GM23248 (cell line): ENCODE data around the gene CBFA2T2. TPM values are rescaled to one million over a fixed set of nuclear protein-coding genes. Genes with fewer than 3 reads are reported as not detected.
"Not testable (repeated sequence)": the region's sequence is repeated elsewhere in the genome, so short reads cannot be mapped to it uniquely, and the experiment has no call there.

Source experiments
- DNase-seq: peaks from one replicate; pipeline ENCODE4 v3.0.0-alpha.2; 2015
- H2AFZ ChIP-seq: fragments of 200-600 bp; sonication (generic); 2 replicates; pipeline ENCODE4 v1.6.1; 2016; ENCODE audit warnings: antibody characterized with exemption
- H3F3A ChIP-seq: fragments of 200-600 bp; sonication (generic); 2 replicates; pipeline ENCODE4 v1.6.1; 2016; ENCODE audit warnings: mild to moderate bottlenecking, antibody characterized with exemption, mixed run types; ENCODE audit not compliant: insufficient read depth
- H3K27ac ChIP-seq: fragments of 200-600 bp; sonication (generic); 2 replicates; pipeline ENCODE4 v1.5.1; 2016; ENCODE audit warnings: mild to moderate bottlenecking
- H3K27me3 ChIP-seq: fragments of 200-600 bp; sonication (generic); replicated peaks from 2 replicates; pipeline ENCODE4 v1.6.1; 2016; ENCODE audit warnings: mild to moderate bottlenecking; ENCODE audit not compliant: insufficient read depth
- H3K36me3 ChIP-seq: fragments of 200-600 bp; sonication (generic); 2 replicates; pipeline ENCODE4 v1.6.1; 2016; ENCODE audit warnings: low read depth, mild to moderate bottlenecking
- H3K4me1 ChIP-seq: fragments of 200-600 bp; sonication (generic); 2 replicates; pipeline ENCODE4 v1.6.1; 2016; ENCODE audit warnings: mild to moderate bottlenecking; ENCODE audit not compliant: insufficient read depth
- H3K4me2 ChIP-seq: fragments of 200-600 bp; sonication (generic); one replicate; pipeline ENCODE4 v1.6.1; 2016; ENCODE audit warnings: mild to moderate bottlenecking; ENCODE audit not compliant: unreplicated experiment
- H3K4me3 ChIP-seq: fragments of 200-600 bp; sonication (generic); 2 replicates; pipeline ENCODE4 v1.5.1; 2016; ENCODE audit warnings: mild to moderate bottlenecking
- H3K79me2 ChIP-seq: fragments of 200-600 bp; sonication (generic); 2 replicates; pipeline ENCODE4 v1.6.1; 2016; ENCODE audit warnings: mild to moderate bottlenecking; ENCODE audit not compliant: insufficient read depth
- H3K9ac ChIP-seq: fragments of 200-600 bp; sonication (generic); 2 replicates; pipeline ENCODE4 v1.6.1; 2016; ENCODE audit warnings: mild to moderate bottlenecking
- H3K9me2 ChIP-seq: fragments of 200-600 bp; sonication (generic); 2 replicates; pipeline ENCODE4 v1.6.1; 2016; ENCODE audit warnings: mixed run types, mild to moderate bottlenecking, moderate library complexity; ENCODE audit not compliant: insufficient read depth
- H3K9me3 ChIP-seq: fragments of 200-600 bp; sonication (generic); one replicate; pipeline ENCODE4 v1.6.1; 2017; ENCODE audit warnings: low read depth
- H4K20me1 ChIP-seq: fragments of 200-600 bp; sonication (generic); 2 replicates; pipeline ENCODE4 v1.6.0; 2016; ENCODE audit not compliant: insufficient read depth
- EZH2 ChIP-seq: fragments of 200-600 bp; sonication (generic); IDR thresholded peaks from 2 replicates; pipeline ENCODE4 v1.6.1; 2018; ENCODE audit warnings: antibody characterized with exemption, mild to moderate bottlenecking; ENCODE audit not compliant: insufficient read depth, poor library complexity, severe bottlenecking
- EZH2phosphoT487 ChIP-seq: fragments of 200-600 bp; sonication (generic); IDR thresholded peaks from 2 replicates; pipeline ENCODE4 v1.6.1; 2018; ENCODE audit warnings: antibody characterized with exemption, moderate library complexity, mild to moderate bottlenecking, low read depth; ENCODE audit not compliant: insufficient read depth
- WGBS, 2 experiments: methylation state at CpG; one replicate each; pipeline ENCODE4 v1.1.6; 2015 to 2017; ENCODE audit warnings: low lambda C conversion rate in 2 of 2, low coverage in 1 of 2; ENCODE audit errors: missing lambda C conversion rate in 2 of 2; 5-methylcytosine and 5-hydroxymethylcytosine counted together
- in situ Hi-C: fragments of 300-500 bp; cut with MboI; formaldehyde crosslinking; loops from 2 replicates; pipeline ENCODE4 v1.15.0; 2020
- polyA plus RNA-seq: library from polyadenylated mRNA; unstranded; fragments of >200 nt; fragmentation: Nextera tagmentation; extraction: Ambion mirVana; gene quantifications from 2 replicates; pipeline ENCODE4 v1.2.1, GENCODE V29; 2016
- total RNA-seq: library from RNA; depleted of rRNA; stranded (reverse); fragments of >200 nt; shearing (Covaris generic); gene quantifications from 2 replicates; pipeline ENCODE4 v1.2.3, GENCODE V29; 2014

The CBFA2T2 gene
- total and polyA plus RNA-seq, 2 experiments from 2014 or later = 5.3 to 8.7 TPM

GRCh38 chr20:33644313-33645071 lies 154.6 kb downstream of the CBFA2T2 start:
- DNase-seq = no peak
- Histone ChIP-seq H3K4me1 (peaks cover 18% of the 10 kb centered on the region), H3K27ac (no peak overlapping the region), H2AFZ (no peak overlapping the region), H3K9me2 (no peaks in the 10 kb centered on the region), H3F3A (peaks cover 15% of the 10 kb centered on the region; the same call in 1 of the 2 replicates), H3K4me2 (no peak overlapping the region), H3K9ac (no peak overlapping the region), H4K20me1 (no peaks in the 10 kb centered on the region), H3K79me2 (no peaks in the 10 kb centered on the region), H3K9me3 (no peaks in the 10 kb centered on the region), H3K27me3 (no peaks in the 10 kb centered on the region), H3K4me3 (no peak overlapping the region), H3K36me3 (peaks cover 17% of the 10 kb centered on the region; the same call in 1 of the 2 replicates)
- in situ Hi-C loops = loop anchor here (10.0 kb wide), 1 partner anchor 60 kb away; no protein-coding TSS in a partner anchor
- 92 to 95% methylated on average over 25 to 27 of the region's 28 CpGs for WGBS, 2 experiments
- TF ChIP-seq EZH2 (no peak), EZH2phosphoT487 (no peak)

DNA sequence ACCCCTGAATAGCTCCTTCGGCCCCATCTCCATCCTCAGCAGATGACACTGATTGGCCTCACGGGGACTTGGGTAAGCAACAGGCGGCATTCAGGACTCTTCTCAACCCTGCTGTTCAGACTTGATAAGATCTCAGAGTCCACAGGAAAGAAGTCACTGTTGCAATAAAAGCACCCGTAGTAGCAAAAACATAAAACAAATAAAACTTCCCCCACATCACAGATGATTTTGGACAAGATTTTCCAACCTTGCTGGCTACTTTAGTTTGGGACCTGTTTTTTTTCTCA lies 155.1 kb downstream of the CBFA2T2 start:
- H3K9me3 ChIP-seq = no peaks in the 10 kb centered on the region
- peaks cover 15% of the 10 kb centered on the region; the same call in 1 of the 2 replicates for H3K36me3 ChIP-seq
- H3K4me2 ChIP-seq = no peak overlapping the region
- H3K79me2 ChIP-seq = no peaks in the 10 kb centered on the region
- no peak for DNase-seq
- H3F3A ChIP-seq = peaks cover 15% of the 10 kb centered on the region; the same call in 1 of the 2 replicates
- H3K4me3 ChIP-seq = no peak overlapping the region
- 75 to 76% methylated on average over 4 of the region's 4 CpGs for WGBS, 2 experiments
- H3K9me2 ChIP-seq = no peaks in the 10 kb centered on the region
- H4K20me1 ChIP-seq = no peaks in the 10 kb centered on the region
- no peak overlapping the region for H3K9ac ChIP-seq
- no peaks in the 10 kb centered on the region for H3K27me3 ChIP-seq
- no peak overlapping the region for H3K27ac ChIP-seq
- no peak overlapping the region for H2AFZ ChIP-seq
- in situ Hi-C loops = loop anchor here (10.0 kb wide), 1 partner anchor 60 kb away; no protein-coding TSS in a partner anchor
- no peak for TF ChIP-seq EZH2phosphoT487
- no peak for TF ChIP-seq EZH2
- H3K4me1 ChIP-seq = peaks cover 18% of the 10 kb centered on the region

DNA sequence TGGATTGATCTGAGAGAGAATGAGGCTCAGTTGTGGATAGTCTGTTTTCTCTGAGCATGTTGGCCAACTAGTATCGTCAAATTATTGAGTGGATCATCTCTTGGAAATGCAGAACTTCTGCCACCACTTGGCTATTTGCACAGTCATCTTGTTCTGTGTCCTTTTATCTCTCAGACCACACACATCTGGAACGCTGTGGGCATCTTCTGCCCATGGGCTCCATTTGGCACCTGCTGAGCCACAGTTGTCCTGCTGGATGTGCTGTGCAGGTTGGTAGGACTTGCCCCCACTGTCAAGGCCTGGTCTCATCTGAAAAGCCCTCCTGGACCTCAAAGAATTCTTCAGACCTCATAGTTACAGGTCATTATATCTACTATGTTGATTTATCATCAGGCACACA lies 155.5 kb downstream of the CBFA2T2 start:
- H3K36me3 ChIP-seq = peaks cover 11% of the 10 kb centered on the region; the same call in 1 of the 2 replicates
- 53 to 64% methylated on average over 2 of the region's 2 CpGs for WGBS, 2 experiments
- H3K27ac ChIP-seq = no peak overlapping the region
- no peak overlapping the region for H2AFZ ChIP-seq
- no peak for TF ChIP-seq EZH2phosphoT487
- no peak for TF ChIP-seq EZH2
- H3K27me3 ChIP-seq = no peaks in the 10 kb centered on the region
- no peaks in the 10 kb centered on the region for H3K79me2 ChIP-seq
- H3K4me3 ChIP-seq = no peak overlapping the region
- H3K9me2 ChIP-seq = no peaks in the 10 kb centered on the region
- no peak overlapping the region for H3K4me2 ChIP-seq
- H3K4me1 ChIP-seq = peaks cover 18% of the 10 kb centered on the region
- no peak overlapping the region for H3K9ac ChIP-seq
- H3F3A ChIP-seq = peaks cover 15% of the 10 kb centered on the region; the same call in 1 of the 2 replicates
- DNase-seq = no peak
- in situ Hi-C loops = loop anchor here (10.0 kb wide), 1 partner anchor 61 kb away; no protein-coding TSS in a partner anchor
- H4K20me1 ChIP-seq = no peaks in the 10 kb centered on the region
- H3K9me3 ChIP-seq = no peaks in the 10 kb centered on the region

DNA sequence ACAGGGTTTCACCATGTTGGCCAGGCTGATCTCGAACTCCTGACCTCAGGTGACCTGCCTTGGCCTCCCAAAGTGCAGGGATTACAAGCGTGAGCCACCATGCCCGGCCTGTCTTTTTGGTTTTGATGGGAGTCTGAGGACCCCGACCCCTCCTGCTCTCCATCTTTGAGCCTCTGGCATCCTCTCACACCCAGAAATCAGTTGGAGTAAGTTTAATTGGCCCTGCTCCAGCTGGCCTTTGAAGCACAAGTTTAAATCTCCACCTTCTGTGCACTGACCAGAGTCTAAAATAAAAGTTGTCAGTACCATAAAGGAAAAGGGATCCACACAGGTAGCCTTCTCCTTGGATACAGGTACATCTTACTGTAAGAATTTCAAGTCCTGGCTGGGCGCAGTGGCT lies 156.3 kb downstream of the CBFA2T2 start:
- DNase-seq = no peak
- WGBS, 2 experiments = 93 to 95% methylated on average over 5 of the region's 5 CpGs
- no peak for TF ChIP-seq EZH2
- no peak for TF ChIP-seq EZH2phosphoT487
- peaks cover 8% of the 10 kb centered on the region; the same call in 1 of the 2 replicates for H3K36me3 ChIP-seq
- no peaks in the 10 kb centered on the region for H3K27me3 ChIP-seq
- in situ Hi-C loops = loop anchor here (10.0 kb wide), 1 partner anchor 61 kb away; no protein-coding TSS in a partner anchor
- H3K4me2 ChIP-seq = no peak overlapping the region
- H3K79me2 ChIP-seq = no peaks in the 10 kb centered on the region
- H2AFZ ChIP-seq = no peak overlapping the region
- H4K20me1 ChIP-seq = no peaks in the 10 kb centered on the region
- no peak overlapping the region for H3K4me3 ChIP-seq
- H3K27ac ChIP-seq = no peak overlapping the region
- H3K4me1 ChIP-seq = peaks cover 18% of the 10 kb centered on the region
- no peak overlapping the region for H3K9ac ChIP-seq
- H3K9me3 ChIP-seq = no peaks in the 10 kb centered on the region
- H3F3A ChIP-seq = peaks cover 15% of the 10 kb centered on the region; the same call in 1 of the 2 replicates
- H3K9me2 ChIP-seq = no peaks in the 10 kb centered on the region

DNA sequence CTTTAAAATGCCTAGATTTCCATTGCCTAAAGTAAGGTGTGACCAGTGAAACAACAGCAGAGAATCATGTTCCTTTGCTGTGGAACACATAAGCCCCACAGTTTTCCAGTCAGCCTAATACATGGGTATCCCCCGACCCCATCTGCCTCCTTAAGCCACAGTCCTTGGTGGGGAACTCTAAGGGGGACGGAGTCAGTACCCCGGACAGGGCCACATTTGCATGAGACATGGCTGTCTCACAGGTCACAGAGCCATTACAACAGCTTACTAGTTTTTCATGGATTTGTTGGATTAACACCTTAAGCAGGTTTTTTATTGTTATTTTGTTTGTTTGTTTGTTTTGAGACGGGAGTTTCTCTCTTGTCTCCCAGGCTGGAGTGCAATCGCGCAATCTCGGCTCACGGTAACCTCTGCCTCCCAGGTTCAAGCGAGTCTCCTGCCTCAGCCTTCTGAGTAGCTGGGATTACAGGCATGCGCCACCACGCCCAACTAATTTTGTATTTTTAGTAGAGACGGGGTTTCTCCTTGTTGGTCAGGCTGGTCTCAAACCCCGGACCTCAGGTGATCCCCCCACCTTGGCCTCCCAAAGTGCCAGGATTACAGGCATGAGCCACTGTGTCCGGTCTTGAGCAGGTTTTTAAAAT lies 157.2 kb downstream of the CBFA2T2 start:
- H3K4me3 ChIP-seq, H4K20me1 ChIP-seq, H3K27me3 ChIP-seq, H2AFZ ChIP-seq, H3K9me3 ChIP-seq, H3K36me3 ChIP-seq, DNase-seq, H3K9me2 ChIP-seq, H3K79me2 ChIP-seq: not testable (repeated sequence)
- peaks cover 18% of the 10 kb centered on the region for H3K4me1 ChIP-seq
- in situ Hi-C loops = loop anchor here (10.0 kb wide), 1 partner anchor 62 kb away; no protein-coding TSS in a partner anchor
- 0 out of 2 replicates have a peak overlapping the region, but pooled peaks have one; percentile 11 for H3K9ac ChIP-seq
- peaks cover 15% of the 10 kb centered on the region; the same call in 1 of the 2 replicates for H3F3A ChIP-seq
- H3K27ac ChIP-seq = peak overlapping the region; percentile 24; the same call in 1 of the 2 replicates
- H3K4me2 ChIP-seq = peak overlapping the region; percentile 38
- WGBS, 2 experiments = 80 to 81% methylated on average over 14 of the region's 14 CpGs
